GM20000 (cell line): ENCODE results near the gene ALDOB.

Source experiments
- DNase-seq: peaks from one replicate; pipeline ENCODE4 v3.0.0; 2012; ENCODE audit warnings: low spot score
- TF ChIP-seq, protein P1 (sequence below): IDR thresholded peaks from 2 replicates; pipeline ENCODE4 v1.5.1; 2012; ENCODE audit warnings: mild to moderate bottlenecking, control low read depth; ENCODE audit errors: extremely low read depth, missing control alignments

Gene ALDOB

DNA sequence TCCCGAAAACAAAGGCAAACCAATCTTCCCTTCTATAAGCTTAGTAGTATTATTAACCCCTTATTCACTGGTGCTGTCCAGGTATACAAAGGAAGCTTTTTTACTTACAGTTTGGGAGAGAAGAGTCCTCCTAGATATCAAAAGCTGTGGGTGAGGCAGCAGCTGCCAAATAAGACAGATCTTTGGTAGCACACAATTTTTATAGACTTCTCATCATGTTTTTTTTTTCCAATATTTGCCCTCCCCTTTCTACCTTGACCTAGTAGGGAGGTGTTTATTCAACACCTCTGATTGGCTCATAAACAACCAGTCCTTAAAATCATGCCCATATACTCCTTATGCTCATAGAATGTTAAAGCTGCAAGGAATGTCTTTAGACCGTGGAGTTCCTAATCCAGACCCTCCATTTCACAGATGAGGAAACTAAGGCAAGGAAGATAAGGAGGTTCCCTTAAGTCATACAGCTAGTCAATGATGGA, at the start of gene ALDOB:
TSS of gene ALDOB (minus strand) at position 174 of the 479 bp plus-strand sequence. CDS start 4,887 bp downstream, outside the sequence.
- TF ChIP-seq, protein P1, sequence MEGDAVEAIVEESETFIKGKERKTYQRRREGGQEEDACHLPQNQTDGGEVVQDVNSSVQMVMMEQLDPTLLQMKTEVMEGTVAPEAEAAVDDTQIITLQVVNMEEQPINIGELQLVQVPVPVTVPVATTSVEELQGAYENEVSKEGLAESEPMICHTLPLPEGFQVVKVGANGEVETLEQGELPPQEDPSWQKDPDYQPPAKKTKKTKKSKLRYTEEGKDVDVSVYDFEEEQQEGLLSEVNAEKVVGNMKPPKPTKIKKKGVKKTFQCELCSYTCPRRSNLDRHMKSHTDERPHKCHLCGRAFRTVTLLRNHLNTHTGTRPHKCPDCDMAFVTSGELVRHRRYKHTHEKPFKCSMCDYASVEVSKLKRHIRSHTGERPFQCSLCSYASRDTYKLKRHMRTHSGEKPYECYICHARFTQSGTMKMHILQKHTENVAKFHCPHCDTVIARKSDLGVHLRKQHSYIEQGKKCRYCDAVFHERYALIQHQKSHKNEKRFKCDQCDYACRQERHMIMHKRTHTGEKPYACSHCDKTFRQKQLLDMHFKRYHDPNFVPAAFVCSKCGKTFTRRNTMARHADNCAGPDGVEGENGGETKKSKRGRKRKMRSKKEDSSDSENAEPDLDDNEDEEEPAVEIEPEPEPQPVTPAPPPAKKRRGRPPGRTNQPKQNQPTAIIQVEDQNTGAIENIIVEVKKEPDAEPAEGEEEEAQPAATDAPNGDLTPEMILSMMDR: no peak
- no peak for DNase-seq

DNA sequence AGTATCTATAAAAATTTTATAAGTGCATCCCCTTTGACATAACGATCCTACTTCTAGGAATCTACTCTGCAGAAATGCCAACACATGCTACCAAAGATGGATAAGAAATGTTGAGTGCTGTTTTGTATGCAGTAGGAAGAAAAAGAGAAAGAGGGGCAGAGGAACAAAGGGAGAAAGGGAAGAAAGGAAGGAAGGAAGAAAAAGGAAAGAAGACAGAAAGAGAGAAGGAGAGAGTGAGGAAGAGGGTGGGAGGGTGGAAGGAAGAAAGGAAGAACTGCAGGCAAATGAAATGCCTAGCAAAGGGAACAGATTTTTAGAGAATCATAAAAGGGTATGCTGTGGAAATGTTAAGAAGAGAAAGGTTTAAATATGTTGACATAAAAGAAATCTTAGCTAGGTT, 48.5 kb upstream of the ALDOB start:
- DNase-seq: no peak
- TF ChIP-seq, protein P1: no peak

DNA sequence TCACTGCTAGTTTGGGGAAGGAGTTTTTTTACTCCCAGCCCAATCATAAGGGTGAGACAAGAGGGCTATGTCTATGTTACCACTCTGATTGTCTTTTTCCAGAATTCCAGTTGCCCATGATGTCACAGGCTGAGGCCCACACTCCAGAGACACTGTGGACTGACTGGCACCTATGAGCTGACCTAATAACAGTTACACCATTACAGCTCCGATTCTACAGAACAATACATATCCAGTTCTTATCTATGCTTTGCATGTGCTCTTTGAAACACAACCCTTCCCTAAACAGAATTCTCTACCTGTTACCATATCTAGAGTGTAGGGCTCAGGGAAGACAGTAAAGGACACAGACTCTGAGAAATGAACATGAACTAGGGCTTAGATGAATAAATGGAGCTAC, 45.7 kb upstream of the ALDOB start:
- DNase-seq: no peak
- TF ChIP-seq, protein P1: no peak

DNA sequence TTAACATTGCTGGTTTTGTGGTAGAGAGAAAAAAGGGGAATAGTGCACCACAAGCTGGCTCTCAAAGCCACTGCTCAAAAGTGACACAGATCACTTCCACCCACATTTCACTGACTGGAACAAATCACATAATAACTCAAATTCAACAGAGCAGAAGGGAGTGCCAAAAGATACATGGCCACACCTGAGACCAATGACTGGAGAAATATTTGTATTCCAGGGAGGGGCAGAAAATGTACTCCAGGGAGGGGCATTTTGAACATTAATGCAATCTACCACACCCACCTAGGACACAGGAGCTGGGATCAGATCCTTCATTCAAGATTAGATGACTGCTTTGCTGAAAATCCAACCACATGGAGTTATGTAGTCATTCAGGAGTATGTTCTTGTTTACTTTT, 44.8 kb upstream of the ALDOB start:
- DNase-seq: no peak
- TF ChIP-seq, protein P1: no peak

DNA sequence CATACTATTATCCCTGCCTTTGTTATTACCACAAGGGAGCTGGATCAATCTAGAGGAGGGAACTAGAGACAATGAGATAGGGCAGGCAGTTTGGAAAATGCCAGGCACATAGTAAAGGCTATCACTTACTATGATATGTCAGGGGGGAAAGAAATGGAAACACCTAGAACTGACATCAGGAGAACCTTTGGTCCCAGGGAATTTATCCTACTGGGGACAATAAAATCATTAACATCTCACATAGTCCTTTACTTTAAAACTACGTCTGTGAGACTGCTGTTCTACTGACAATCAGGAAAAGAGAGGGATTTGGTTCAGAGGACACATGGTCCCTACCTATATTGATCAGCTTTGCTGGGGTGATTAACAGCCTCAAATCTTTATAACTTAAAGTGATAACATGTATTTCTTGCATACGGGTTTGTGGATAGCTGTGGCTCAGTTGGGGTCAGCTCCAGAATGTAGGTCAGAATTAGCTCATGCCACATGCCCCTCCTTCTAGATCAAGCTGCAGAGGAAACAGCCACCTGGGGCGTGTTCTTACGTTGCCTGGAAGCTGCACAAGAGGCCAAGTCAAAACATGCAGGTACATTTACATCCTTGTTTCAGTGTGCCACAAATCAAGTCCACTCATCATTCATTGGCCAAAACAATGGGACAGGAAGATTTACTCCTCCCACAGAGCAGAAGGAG, 43.9 kb upstream of the ALDOB start:
- TF ChIP-seq, protein P1: no peak
- DNase-seq: no peak

DNA sequence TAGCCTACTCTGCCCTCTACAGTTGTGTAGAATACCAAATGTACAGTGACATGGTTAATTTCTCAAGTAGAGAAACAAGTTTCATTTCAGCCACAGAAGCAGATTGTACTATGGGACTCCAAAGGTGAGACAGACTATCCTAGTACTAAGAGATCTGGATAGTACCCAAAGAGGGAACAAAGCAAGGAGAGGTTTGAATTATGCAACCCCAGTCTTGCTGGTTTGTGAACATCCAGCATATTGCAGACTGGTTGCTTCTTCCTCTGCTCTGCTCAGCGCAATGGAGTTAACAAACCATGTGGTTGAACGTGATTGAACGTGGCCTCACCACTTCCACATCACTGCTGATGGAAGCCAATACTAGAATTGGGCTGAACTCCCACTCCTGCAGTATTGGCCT, 43.3 kb upstream of the ALDOB start:
- no peak for DNase-seq
- TF ChIP-seq, protein P1: no peak

DNA sequence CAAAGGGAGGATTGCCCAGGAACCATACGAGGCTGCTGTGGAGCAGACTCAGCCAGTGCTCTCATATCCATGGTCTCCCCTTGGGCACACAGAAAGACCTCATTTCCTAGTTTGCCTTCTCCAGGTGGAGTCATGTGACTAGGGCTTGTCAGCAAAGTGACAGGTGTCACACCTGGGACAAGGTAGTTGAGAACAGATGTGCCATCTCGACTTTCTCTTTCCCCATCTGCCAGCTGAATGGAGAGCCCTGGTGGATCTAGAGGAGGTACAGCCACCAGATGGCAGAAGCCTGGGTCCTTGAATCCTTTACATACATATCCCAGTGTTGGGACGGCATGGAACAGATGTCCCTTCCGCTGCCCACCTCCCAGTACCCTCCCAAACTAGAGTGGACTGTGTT, 42.9 kb upstream of the ALDOB start:
- no peak for DNase-seq
- TF ChIP-seq, protein P1: no peak
